Measurements from ENCODE around the gene COL4A5. TPM values are rescaled to one million over a fixed set of nuclear protein-coding genes. Genes with fewer than 3 reads are reported as not detected.

Gene COL4A5
- total RNA-seq, 1 donor from 2014 or later: 547 TPM

DNA sequence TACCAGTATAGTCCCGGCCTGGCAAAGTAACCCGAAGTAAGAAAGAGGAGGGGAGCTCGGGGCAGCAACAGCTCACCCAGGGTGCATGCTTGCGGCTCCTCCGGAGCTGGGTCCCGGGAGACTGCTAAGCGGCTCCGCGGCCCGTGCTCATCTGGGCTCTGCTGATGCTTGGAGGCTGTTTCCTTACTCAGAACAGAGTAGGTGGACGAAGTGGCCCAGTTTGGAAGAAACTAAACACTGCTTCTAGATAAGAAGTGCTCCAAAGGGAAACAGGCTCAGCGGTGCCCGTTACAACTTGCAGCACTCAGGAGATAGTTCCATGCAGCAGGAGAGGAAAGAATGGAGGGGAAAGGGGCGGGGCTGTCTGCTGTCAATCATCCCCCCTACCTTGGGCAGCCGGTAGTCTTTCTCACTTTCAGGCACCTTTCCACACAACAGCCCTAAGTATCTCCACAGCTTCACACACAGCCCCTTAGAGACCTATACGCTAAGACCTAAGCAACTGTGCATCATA is 1.5 kb upstream of the COL4A5 start, which contains the start of gene COL4A6:
Gene COL4A6, minus strand, starts transcription at position 313 of the 514 bp plus-strand sequence. Its CDS starts 226 bp downstream, at position 87.
- TF ChIP-seq, protein P1, sequence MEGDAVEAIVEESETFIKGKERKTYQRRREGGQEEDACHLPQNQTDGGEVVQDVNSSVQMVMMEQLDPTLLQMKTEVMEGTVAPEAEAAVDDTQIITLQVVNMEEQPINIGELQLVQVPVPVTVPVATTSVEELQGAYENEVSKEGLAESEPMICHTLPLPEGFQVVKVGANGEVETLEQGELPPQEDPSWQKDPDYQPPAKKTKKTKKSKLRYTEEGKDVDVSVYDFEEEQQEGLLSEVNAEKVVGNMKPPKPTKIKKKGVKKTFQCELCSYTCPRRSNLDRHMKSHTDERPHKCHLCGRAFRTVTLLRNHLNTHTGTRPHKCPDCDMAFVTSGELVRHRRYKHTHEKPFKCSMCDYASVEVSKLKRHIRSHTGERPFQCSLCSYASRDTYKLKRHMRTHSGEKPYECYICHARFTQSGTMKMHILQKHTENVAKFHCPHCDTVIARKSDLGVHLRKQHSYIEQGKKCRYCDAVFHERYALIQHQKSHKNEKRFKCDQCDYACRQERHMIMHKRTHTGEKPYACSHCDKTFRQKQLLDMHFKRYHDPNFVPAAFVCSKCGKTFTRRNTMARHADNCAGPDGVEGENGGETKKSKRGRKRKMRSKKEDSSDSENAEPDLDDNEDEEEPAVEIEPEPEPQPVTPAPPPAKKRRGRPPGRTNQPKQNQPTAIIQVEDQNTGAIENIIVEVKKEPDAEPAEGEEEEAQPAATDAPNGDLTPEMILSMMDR (IDR thresholded peaks at IDR 0.05): no peak
- Mint-ChIP-seq H3K4me3 (ENCODE audit: unreplicated experiment) (peak within 1 kb of the TSS; percentile 97), H3K27me3 (ENCODE audit: unreplicated experiment) (no peaks in the 10 kb centered on the region), H3K4me1 (ENCODE audit: unreplicated experiment) (peaks cover 55% of the 10 kb centered on the region), H3K9me3 (ENCODE audit: unreplicated experiment) (no peaks in the 10 kb centered on the region), H3K27ac (ENCODE audit: unreplicated experiment) (peak within 1 kb of the TSS; percentile 94), H3K36me3 (ENCODE audit: unreplicated experiment) (no peaks in the 10 kb centered on the region)
- DNase-seq (ENCODE audit: extremely low spot score, unreplicated experiment): no peak

DNA sequence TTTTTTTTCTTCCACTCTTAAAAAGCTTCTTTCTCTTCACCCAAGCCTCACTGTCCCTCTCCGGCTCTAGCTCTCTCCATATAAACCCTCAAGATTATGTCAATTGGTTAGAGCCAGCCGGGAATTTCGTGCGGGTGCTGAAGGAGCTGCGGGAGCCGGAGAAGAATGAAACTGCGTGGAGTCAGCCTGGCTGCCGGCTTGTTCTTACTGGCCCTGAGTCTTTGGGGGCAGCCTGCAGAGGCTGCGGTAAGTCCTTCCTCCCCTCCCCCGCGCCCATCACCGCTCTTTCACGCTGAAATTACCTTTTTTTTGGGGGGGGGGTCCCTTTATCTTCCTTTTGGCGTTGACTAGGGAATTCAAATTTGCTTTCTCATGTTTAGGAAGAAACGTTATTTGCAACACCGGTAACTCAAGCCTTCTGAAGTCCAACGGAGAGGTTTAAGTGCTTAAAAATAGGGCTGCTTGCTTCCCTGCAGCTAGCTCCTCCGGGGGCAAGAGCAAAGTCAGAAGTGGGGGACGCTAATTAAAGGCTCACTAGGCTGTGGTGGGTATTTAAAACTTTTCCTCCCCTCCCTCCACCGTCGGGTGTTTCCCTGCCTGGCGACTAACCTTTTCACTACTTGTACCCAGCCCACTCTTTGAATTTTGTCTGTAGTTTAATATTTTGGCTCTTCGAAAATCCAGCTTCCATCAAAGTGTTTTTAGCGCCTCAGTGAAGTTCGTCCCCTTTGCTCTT is 491 bp downstream of the COL4A5 start:
- Mint-ChIP-seq H3K9me3 (ENCODE audit: unreplicated experiment) (peaks cover 6% of the 10 kb centered on the region), H3K27ac (ENCODE audit: unreplicated experiment) (peak overlapping the region; percentile 94), H3K27me3 (ENCODE audit: unreplicated experiment) (no peaks in the 10 kb centered on the region), H3K4me3 (ENCODE audit: unreplicated experiment) (peak overlapping the region; percentile 97), H3K36me3 (ENCODE audit: unreplicated experiment) (peaks cover 7% of the 10 kb centered on the region), H3K4me1 (ENCODE audit: unreplicated experiment) (peaks cover 67% of the 10 kb centered on the region)
- TF ChIP-seq, protein P1 (IDR thresholded peaks at IDR 0.05): no peak
- DNase-seq (ENCODE audit: extremely low spot score, unreplicated experiment): no peak

DNA sequence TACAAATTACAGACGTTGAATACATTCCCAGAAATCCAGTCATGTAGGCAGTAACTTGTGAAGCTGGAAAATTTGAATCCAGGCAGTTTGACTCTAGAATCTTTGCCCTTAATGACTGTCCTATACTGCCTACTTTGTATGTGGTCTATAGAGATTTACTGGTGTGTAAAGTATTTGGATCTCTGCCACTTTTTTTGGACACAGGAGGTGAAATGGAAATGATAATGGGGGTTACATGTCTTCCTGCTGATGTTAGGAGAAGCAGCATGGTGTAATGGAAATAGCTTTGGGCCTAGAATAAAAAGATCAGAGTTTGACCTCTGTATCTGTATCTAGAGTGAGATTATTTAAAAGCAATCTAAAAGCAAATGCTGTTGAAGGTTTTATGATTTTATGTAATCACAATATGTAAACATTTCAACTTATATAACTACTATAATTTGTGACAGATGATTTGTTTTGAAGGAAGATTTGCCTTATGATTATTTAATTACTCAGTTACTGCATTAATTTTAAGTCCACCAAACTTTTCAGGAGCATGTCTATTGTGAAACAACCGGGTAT is 3.3 kb downstream of the COL4A5 start:
- H3K36me3 Mint-ChIP-seq (ENCODE audit: unreplicated experiment): peaks cover 17% of the 10 kb centered on the region
- peaks cover 64% of the 10 kb centered on the region for H3K4me1 Mint-ChIP-seq (ENCODE audit: unreplicated experiment)
- DNase-seq (ENCODE audit: extremely low spot score, unreplicated experiment): no peak
- H3K4me3 Mint-ChIP-seq (ENCODE audit: unreplicated experiment): peak overlapping the region; percentile 97
- peak overlapping the region; percentile 81 for H3K27ac Mint-ChIP-seq (ENCODE audit: unreplicated experiment)
- TF ChIP-seq, protein P1 (IDR thresholded peaks at IDR 0.05): no peak
- H3K27me3 Mint-ChIP-seq (ENCODE audit: unreplicated experiment): no peaks in the 10 kb centered on the region
- peaks cover 8% of the 10 kb centered on the region for H3K9me3 Mint-ChIP-seq (ENCODE audit: unreplicated experiment)

DNA sequence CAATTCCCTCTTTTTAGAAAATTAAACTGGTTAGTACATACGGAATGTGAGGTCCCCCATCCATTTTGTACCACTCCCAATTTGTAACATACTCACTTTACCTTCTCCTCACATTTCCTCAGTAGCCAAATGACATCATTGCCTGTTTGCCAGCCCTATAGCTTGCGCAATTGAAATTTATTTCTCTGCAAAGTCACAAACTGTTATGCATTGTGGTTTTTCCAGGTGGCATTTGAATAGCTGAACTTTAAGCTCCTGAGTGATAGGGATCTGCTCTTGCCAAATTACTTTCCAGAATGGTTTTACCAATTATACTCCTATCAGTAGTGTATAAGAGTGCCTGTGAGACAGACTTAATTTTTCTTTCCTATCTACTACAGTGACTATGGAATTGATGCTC is 7.7 kb downstream of the COL4A5 start:
- peaks cover 8% of the 10 kb centered on the region for H3K9me3 Mint-ChIP-seq (ENCODE audit: unreplicated experiment)
- peak overlapping the region; percentile 48 for H3K27ac Mint-ChIP-seq (ENCODE audit: unreplicated experiment)
- H3K4me1 Mint-ChIP-seq (ENCODE audit: unreplicated experiment): peaks cover 57% of the 10 kb centered on the region
- no peaks in the 10 kb centered on the region for H3K27me3 Mint-ChIP-seq (ENCODE audit: unreplicated experiment)
- no peak for DNase-seq (ENCODE audit: extremely low spot score, unreplicated experiment)
- peaks cover 17% of the 10 kb centered on the region for H3K36me3 Mint-ChIP-seq (ENCODE audit: unreplicated experiment)
- TF ChIP-seq, protein P1 (IDR thresholded peaks at IDR 0.05): no peak
- no peak overlapping the region for H3K4me3 Mint-ChIP-seq (ENCODE audit: unreplicated experiment)

DNA sequence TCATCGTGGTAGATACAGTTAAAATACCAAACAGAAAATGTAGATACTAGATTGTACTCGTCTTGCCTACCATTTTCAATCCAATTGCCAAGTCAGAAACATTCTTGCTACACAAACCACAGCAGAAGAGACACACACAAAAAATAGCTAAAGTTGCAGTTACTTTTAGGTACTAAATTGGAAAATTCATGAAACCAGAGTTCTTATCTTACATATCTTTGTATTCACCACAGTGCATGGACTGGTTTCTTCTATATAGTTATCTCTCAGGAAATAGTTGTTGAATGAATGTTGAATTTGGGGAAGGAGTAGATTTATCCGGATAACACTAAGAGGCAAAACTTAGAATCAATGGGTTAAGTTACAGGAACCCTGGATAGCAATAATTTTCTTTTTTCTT is 14.2 kb downstream of the COL4A5 start:
- Mint-ChIP-seq H3K36me3 (ENCODE audit: unreplicated experiment) (peaks cover 28% of the 10 kb centered on the region), H3K4me3 (ENCODE audit: unreplicated experiment) (no peak overlapping the region), H3K27me3 (ENCODE audit: unreplicated experiment) (no peaks in the 10 kb centered on the region), H3K9me3 (ENCODE audit: unreplicated experiment) (peaks cover 16% of the 10 kb centered on the region), H3K4me1 (ENCODE audit: unreplicated experiment) (peaks cover 26% of the 10 kb centered on the region), H3K27ac (ENCODE audit: unreplicated experiment) (no peak overlapping the region)
- TF ChIP-seq, protein P1 (IDR thresholded peaks at IDR 0.05): no peak
- DNase-seq (ENCODE audit: extremely low spot score, unreplicated experiment): no peak
